Endothelial cell of umbilical vein (primary cell): ENCODE results near the gene FAM219B. TPM values are rescaled to one million over a fixed set of nuclear protein-coding genes. Genes with fewer than 3 reads are reported as not detected.
A peak's percentile ranks its signal among the peaks of the same experiment; 100 is the strongest.

ENCODE experiments used
- BruUV-seq: library from RNA; stranded (reverse); fragments of 400-500 nt; replicated peaks from 2 replicates; lab custom pipeline; 2021; lab: Mats Ljungman, UMichigan
- CTCF ChIA-PET: fragments of 300-600, 350-600 bp; sonication (Branson Sonifier 250); formaldehyde crosslinking; loops from one replicate; lab custom pipeline; 2021; ENCODE audit warnings: antibody characterized with exemption, inconsistent platforms; lab: Charles Lee
- POLR2A ChIA-PET: fragments of 300-600, 350-600 bp; sonication (Branson Sonifier 250); formaldehyde crosslinking; loops from one replicate; lab custom pipeline; 2021; ENCODE audit warnings: antibody characterized with exemption, inconsistent platforms; lab: Charles Lee
- DNase-seq: peaks from one replicate; pipeline ENCODE4 v3.0.0-alpha.2; 2011; ENCODE audit warnings: low read depth, low spot score
- FAIRE-seq: peaks from 2 replicates; lab custom pipeline; 2011; peaks lifted over from hg19 to GRCh38; lab: Jason Lieb, UNC
- H2AFZ ChIP-seq: 2 replicates; pipeline ENCODE4 v1.6.0; 2012; ENCODE audit warnings: low read depth, low read length, control low read depth, inconsistent platforms
- H3K27ac ChIP-seq: 2 replicates; pipeline ENCODE4 v1.5.1; 2011; ENCODE audit warnings: low read depth, mild to moderate bottlenecking, control low read depth, low read length, moderate library complexity; ENCODE audit not compliant: insufficient read depth
- H3K27me3 ChIP-seq, 2 experiments: 2 replicates each; pipeline versions ENCODE4 v1.6.0 to v1.6.1; 2011; ENCODE audit warnings: low read length in 2 of 2, mixed read lengths in 1 of 2; ENCODE audit not compliant: control insufficient read depth in 2 of 2, insufficient read depth in 2 of 2
- H3K36me3 ChIP-seq, 2 experiments: 2 replicates in 1 of 2; 3 replicates in 1 of 2; pipeline ENCODE4 v1.5.1; 2011; ENCODE audit warnings: low read length in 2 of 2, mild to moderate bottlenecking in 1 of 2, moderate library complexity in 1 of 2; ENCODE audit not compliant: control insufficient read depth in 2 of 2, insufficient read depth in 2 of 2; ENCODE audit errors: extremely low read depth in 1 of 2
- H3K4me1 ChIP-seq: 3 replicates; pipeline ENCODE4 v1.5.1; 2011; ENCODE audit warnings: mild to moderate bottlenecking, low read length; ENCODE audit not compliant: control insufficient read depth, insufficient read depth; ENCODE audit errors: extremely low read depth
- H3K4me2 ChIP-seq: 2 replicates; pipeline ENCODE4 v1.6.1; 2011; ENCODE audit warnings: low read length, control low read depth, mixed read lengths; ENCODE audit not compliant: insufficient read depth
- H3K4me3 ChIP-seq, 3 experiments: fragments of 200-600 bp in 1 of 3; sonication (generic), shearing (Covaris generic) in 1 of 3; replicated peaks in 1 of 3; 2 replicates each; pipeline ENCODE4 v1.5.1; 2011 to 2016; ENCODE audit warnings: control low read depth in 3 of 3, low read length in 3 of 3, mild to moderate bottlenecking in 2 of 3, inconsistent platforms in 1 of 3, low read depth in 1 of 3, moderate library complexity in 1 of 3; ENCODE audit not compliant: insufficient read depth in 1 of 3
- H3K79me2 ChIP-seq: 2 replicates; pipeline ENCODE4 v1.6.0; 2012; ENCODE audit warnings: low read length, inconsistent platforms; ENCODE audit not compliant: control insufficient read depth, insufficient read depth
- H3K9ac ChIP-seq: replicated peaks from 2 replicates; pipeline ENCODE3; 2011; ENCODE audit warnings: low read length, control low read depth; ENCODE audit not compliant: insufficient read depth; ENCODE audit errors: extremely low read depth
- H3K9me1 ChIP-seq: replicated peaks from 3 replicates; pipeline ENCODE4 v1.6.0; 2011; ENCODE audit warnings: mild to moderate bottlenecking, low read length; ENCODE audit not compliant: control insufficient read depth, insufficient read depth; ENCODE audit errors: extremely low read depth
- H3K9me3 ChIP-seq: replicated peaks from 2 replicates; pipeline ENCODE4 v1.5.1; 2012; ENCODE audit warnings: low read length, inconsistent platforms; ENCODE audit not compliant: control insufficient read depth, insufficient read depth
- H4K20me1 ChIP-seq: replicated peaks from 2 replicates; pipeline ENCODE3; 2011; ENCODE audit warnings: mild to moderate bottlenecking, low read length; ENCODE audit not compliant: control insufficient read depth, insufficient read depth; ENCODE audit errors: extremely low read depth
- MYC ChIP-seq: IDR thresholded peaks from one replicate; pipeline ENCODE4 v1.6.1; 2011; ENCODE audit warnings: mild to moderate bottlenecking, low read depth, low read length
- dilution Hi-C: fragments of 300-500 bp; cut with MboI; formaldehyde crosslinking; loops from one replicate; pipeline ENCODE4 v1.15.0; 2019; ENCODE audit warnings: low sequenced_read_pairs; ENCODE audit not compliant: extremely low pct_ligation_motif_present
- intact Hi-C: fragments of 100-400 bp; cut with micrococcal nuclease; formaldehyde crosslinking; loops from one replicate; pipeline ENCODE4 v1.10.0; 2022
- polyA plus RNA-seq, 4 experiments: library from polyadenylated mRNA; depleted of rRNA in 3 of 4; stranded (reverse) in 3 of 4; unstranded in 1 of 4; fragments of >200 nt; gene quantifications; 2 replicates each; pipeline versions ENCODE4 v1.2.1 to v1.2.3, GENCODE V29; 2011 to 2012; ENCODE audit warnings: missing spikeins in 1 of 4
- total RNA-seq: library from RNA; stranded (reverse); gene quantifications from 2 replicates; pipeline ENCODE4 v1.2.3, GENCODE V29; 2021
- TF ChIP-seq, protein P1 (sequence below), 2 donors: IDR thresholded peaks; 1 replicate in 1 of 2; 2 replicates in 1 of 2; pipeline ENCODE4 v1.5.1; 2011; ENCODE audit warnings: low read length in 2 of 2, mild to moderate bottlenecking in 2 of 2, moderate library complexity in 2 of 2, control low read depth in 1 of 2, inconsistent platforms in 1 of 2, low read depth in 1 of 2; ENCODE audit not compliant: insufficient read depth in 1 of 2; ENCODE audit errors: extremely low read depth in 1 of 2

The FAM219B gene
- total and polyA plus RNA-seq, 2 donors (not counting 3 experiments of a cell fraction or from before 2014, with no cell fraction given), result 57.7 to 73.0 TPM

DNA sequence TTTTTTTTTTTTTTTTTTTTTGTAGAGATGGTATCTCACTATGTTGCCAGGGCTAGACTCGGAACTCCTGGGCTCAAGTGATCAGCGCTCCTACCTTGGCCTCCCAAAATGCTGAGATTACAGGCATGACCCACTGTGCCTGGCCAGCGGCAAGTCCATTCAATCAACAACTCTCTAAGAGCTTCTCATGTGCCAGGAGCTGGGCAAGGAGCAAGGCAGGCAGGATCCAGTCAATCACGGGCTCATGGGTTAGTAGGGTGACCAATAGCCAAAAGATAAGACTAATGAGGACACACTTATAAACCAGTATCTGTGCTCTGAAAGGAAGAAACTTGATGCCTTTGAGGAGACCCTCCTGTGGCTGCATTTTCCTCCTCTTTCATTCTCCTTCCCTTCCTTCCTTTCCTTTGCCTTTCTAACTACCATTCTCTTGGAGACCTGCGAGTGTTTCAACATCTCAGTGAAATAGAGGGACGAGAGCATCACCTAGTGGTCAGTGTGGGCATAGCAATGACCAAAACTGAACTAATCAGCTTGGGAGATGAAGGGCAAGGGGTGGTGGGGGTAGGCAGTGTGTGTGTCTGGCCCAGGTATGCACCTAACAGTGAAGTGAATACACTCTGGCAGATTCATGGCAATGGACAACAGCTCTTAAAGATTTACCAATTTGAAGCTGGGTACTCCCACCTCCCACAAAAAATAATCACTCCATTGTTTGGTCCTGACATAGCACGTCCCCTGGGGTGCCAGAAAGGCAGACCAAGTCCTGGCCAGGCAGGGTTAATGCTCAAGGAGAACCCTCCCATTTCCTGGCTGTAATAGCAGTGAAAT lies 43.6 kb upstream of the FAM219B start:
- FAIRE-seq, result peak; percentile 91
- dilution Hi-C loops, result no loop called here
- peak; percentile 82 for DNase-seq

More for the DNA sequence above, 43.6 kb upstream of the FAM219B start:
- no peak overlapping the region for H3K27ac ChIP-seq
- H3K9me1 ChIP-seq, result no peaks in the 10 kb centered on the region
- H3K4me1 ChIP-seq, result peaks cover 12% of the 10 kb centered on the region
- POLR2A ChIA-PET, result interaction anchor here (0.7 to 0.8 kb wide), 2 partner anchors 10 to 140 kb away, joined by 4 to 6 read pairs; no protein-coding TSS in a partner anchor
- TF ChIP-seq, protein P1, sequence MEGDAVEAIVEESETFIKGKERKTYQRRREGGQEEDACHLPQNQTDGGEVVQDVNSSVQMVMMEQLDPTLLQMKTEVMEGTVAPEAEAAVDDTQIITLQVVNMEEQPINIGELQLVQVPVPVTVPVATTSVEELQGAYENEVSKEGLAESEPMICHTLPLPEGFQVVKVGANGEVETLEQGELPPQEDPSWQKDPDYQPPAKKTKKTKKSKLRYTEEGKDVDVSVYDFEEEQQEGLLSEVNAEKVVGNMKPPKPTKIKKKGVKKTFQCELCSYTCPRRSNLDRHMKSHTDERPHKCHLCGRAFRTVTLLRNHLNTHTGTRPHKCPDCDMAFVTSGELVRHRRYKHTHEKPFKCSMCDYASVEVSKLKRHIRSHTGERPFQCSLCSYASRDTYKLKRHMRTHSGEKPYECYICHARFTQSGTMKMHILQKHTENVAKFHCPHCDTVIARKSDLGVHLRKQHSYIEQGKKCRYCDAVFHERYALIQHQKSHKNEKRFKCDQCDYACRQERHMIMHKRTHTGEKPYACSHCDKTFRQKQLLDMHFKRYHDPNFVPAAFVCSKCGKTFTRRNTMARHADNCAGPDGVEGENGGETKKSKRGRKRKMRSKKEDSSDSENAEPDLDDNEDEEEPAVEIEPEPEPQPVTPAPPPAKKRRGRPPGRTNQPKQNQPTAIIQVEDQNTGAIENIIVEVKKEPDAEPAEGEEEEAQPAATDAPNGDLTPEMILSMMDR (IDR thresholded peaks at IDR 0.05; ENCODE audit: extremely low read depth in 1 of 2, insufficient read depth in 1 of 2, low read depth in 1 of 2, low read length in 2 of 2), result peak; percentile 91 to 97
- no peak for TF ChIP-seq MYC
- intact Hi-C loops, result loop anchor here (1.0 to 2.0 kb wide), 7 partner anchors 12 to 315 kb away; partner anchors contain the start of genes COX5A, FAM219B and ULK3
- no peaks in the 10 kb centered on the region for H3K9me3 ChIP-seq
- H3K36me3 ChIP-seq, result no peaks in the 10 kb centered on the region
- no peak overlapping the region for H3K4me2 ChIP-seq
- no peaks in the 10 kb centered on the region for H4K20me1 ChIP-seq
- CTCF ChIA-PET, result interaction anchor here (0.5 to 5.4 kb wide), 37 partner anchors 9 to 577 kb away, joined by 3 to 210 read pairs (median 6); partner anchors contain the start of genes COX5A, CSK, FAM219B and PPCDC
- H2AFZ ChIP-seq, result no peak overlapping the region
- H3K9ac ChIP-seq, result no peak overlapping the region
- no peak overlapping the region for H3K4me3 ChIP-seq
- peaks cover 6% of the 10 kb centered on the region for H3K79me2 ChIP-seq
- BruUV-seq, result no TSS peak
- H3K27me3 ChIP-seq, result no peaks in the 10 kb centered on the region
